ENCODE data around the gene CDC42BPG.
A peak's percentile ranks its signal among the peaks of the same experiment; 100 is the strongest.

CDC42BPG gene

GRCh38 chr11:64786308-64786707 is 58.1 kb downstream of the CDC42BPG start:
- DNase-seq = no peak

GRCh38 chr11:64784813-64785581 is 59.5 kb downstream of the CDC42BPG start:
- DNase-seq = no peak

GRCh38 chr11:64778473-64779298 is 65.8 kb downstream of the CDC42BPG start, which contains the start of gene SF1:
Gene SF1, minus strand, starts transcription at chr11:64778542. Its CDS starts 150 bp downstream, at chr11:64778392.
- DNase-seq = peak; percentile 96

DNA sequence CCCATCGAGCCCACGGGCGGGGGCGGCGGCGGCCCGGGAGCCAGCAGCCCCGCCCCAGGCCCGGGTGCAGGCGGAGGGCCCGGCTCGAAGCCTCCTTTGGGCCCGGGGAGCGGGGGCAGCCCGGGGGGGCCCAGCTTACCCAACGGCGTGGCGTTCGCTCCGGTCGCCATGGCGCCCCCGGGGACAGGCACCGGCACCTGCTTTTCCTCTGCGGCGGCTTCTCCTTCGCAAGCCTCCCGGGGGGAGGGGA is 66.3 kb downstream of the CDC42BPG start:
- no peak for DNase-seq

DNA sequence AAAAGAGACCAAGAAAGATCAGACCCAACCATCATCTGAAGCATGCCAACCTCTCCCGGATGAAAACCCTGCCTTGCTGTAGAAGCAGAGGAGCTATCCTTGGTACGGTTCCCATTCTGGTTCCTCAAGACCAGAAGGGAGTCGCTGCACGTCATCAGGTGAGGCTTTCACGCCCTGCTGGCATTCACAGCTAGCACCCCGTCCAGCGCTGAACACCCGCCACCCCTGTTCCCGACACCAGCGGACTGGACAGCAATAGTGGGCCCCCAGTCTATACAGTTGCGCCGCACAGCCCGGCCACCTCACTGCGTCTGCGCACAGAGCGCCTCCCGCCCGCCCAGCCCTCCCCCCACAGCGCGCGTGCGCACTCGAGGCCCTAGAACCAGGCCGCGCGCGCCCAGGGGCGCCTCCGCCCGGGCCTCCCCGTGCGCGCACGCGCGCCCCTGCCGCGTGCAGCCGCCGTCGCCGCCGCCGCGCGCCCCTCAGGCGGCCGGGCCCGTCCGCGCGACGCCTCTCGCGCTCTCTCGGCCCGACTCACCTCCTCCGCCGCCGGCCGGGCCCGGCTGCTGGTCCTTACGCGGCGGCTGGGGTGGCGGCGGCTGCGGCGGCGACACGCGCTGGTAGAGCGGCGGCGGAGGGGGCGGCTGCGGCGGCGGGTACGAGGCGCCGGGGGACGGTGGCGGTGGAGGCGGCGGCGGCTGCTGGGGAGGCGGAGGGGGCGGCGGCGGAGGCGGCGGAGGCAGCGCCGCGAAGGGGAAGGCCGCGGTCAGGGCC is 66.8 kb downstream of the CDC42BPG start:
- peak; percentile 78 for DNase-seq

DNA sequence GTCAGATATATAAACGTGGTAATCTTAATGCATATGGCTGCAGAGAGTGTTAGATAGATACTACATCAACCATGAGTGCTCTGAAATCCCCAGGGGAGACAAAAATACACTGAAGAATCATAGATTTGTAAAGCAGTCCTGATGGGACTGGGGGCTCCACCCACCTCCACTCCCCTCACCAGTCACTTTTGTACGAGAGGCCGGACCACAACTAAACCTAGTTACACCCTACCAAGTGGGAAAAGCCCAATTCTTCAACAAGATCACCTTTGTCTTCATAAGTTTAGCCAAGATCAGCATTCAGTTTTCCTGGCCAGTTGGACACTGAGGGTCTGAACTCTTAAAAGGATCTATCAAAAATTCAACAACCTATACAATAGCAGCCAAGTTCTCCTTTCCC is 67.6 kb downstream of the CDC42BPG start:
- no peak for DNase-seq

- DNase-seq = no peak
Observed at GRCh38 chr11:64776425-64776824, 68.0 kb downstream of the CDC42BPG start.

GRCh38 chr11:64774144-64774543 is 70.3 kb downstream of the CDC42BPG start:
- DNase-seq = no peak

All from T-helper 9 cell (primary cell).